H1 (cell line): ENCODE measurements around the gene FCMR. TPM values are rescaled to one million over a fixed set of nuclear protein-coding genes. Genes with fewer than 3 reads are reported as not detected.

Experiments used
- CTCF ChIA-PET: fragments of 300-600 bp; sonication (Branson Sonifier 250); formaldehyde crosslinking; loops from one replicate; lab custom pipeline; 2021; ENCODE audit not compliant: partially characterized antibody; lab: Charles Lee
- POLR2A ChIA-PET: fragments of 300-600 bp; sonication (Branson Sonifier 250); formaldehyde crosslinking; loops from one replicate; lab custom pipeline; 2021; ENCODE audit warnings: inconsistent platforms; ENCODE audit not compliant: partially characterized antibody; lab: Charles Lee
- DNase-seq, 2 experiments: peaks; one replicate each; pipeline versions ENCODE4 v3.0.0 to v3.0.0-alpha.2; 2010 to 2022; ENCODE audit warnings: low spot score in 2 of 2, low read depth in 1 of 2, mixed read lengths in 1 of 2
- FAIRE-seq: peaks from 2 replicates; lab custom pipeline; 2011; peaks lifted over from hg19 to GRCh38; lab: Jason Lieb, UNC
- H2AFZ ChIP-seq: 2 replicates; pipeline ENCODE4 v1.8.1; 2012; ENCODE audit warnings: low read length, inconsistent platforms
- H2AK5ac ChIP-seq: 2 replicates; pipeline ENCODE4 v1.6.1; 2013; ENCODE audit warnings: low read depth, low read length
- H2BK120ac ChIP-seq: replicated peaks from 2 replicates; pipeline ENCODE3; 2013; ENCODE audit warnings: low read depth, low read length, inconsistent platforms
- H2BK12ac ChIP-seq: 2 replicates; pipeline ENCODE4 v1.6.1; 2013; ENCODE audit warnings: low read depth, low read length
- H2BK15ac ChIP-seq: 2 replicates; pipeline ENCODE4 v1.6.1; 2013; ENCODE audit warnings: low read length
- H2BK20ac ChIP-seq: 2 replicates; pipeline ENCODE4 v1.6.1; 2013; ENCODE audit warnings: low read length
- H2BK5ac ChIP-seq: 2 replicates; pipeline ENCODE4 v1.6.1; 2013; ENCODE audit warnings: low read depth, low read length
- H3K14ac ChIP-seq: 2 replicates; pipeline ENCODE4 v1.6.1; 2013; ENCODE audit warnings: inconsistent platforms; ENCODE audit not compliant: insufficient read length
- H3K18ac ChIP-seq: 2 replicates; pipeline ENCODE4 v1.6.1; 2013; ENCODE audit warnings: low read length; ENCODE audit errors: extremely low read depth
- H3K23ac ChIP-seq: 2 replicates; pipeline ENCODE4 v1.6.1; 2013; ENCODE audit warnings: inconsistent platforms; ENCODE audit not compliant: insufficient read length
- H3K23me2 ChIP-seq: 2 replicates; pipeline ENCODE4 v1.6.1; 2013; ENCODE audit warnings: low read depth, low read length
- H3K27ac ChIP-seq: 2 replicates; pipeline ENCODE4 v1.6.1; 2011; ENCODE audit warnings: low read depth, low read length, inconsistent platforms
- H3K27me3 ChIP-seq, 4 experiments: replicated peaks in 1 of 4; 1 replicate in 1 of 4; 2 replicates in 3 of 4; pipeline versions ENCODE4 v1.6.1 to v1.8.1; 2011 to 2013; ENCODE audit warnings: low read length in 3 of 4, mild to moderate bottlenecking in 3 of 4, inconsistent platforms in 2 of 4, mixed read lengths in 2 of 4, moderate library complexity in 1 of 4; ENCODE audit not compliant: control insufficient read depth in 3 of 4, insufficient read depth in 3 of 4; ENCODE audit errors: extremely low read depth in 1 of 4
- H3K36me3 ChIP-seq, 4 experiments: 2 replicates each; pipeline versions ENCODE4 v1.6.1 to v1.8.1; 2011 to 2013; ENCODE audit warnings: mild to moderate bottlenecking in 4 of 4, low read length in 3 of 4, moderate library complexity in 2 of 4, control low read depth in 1 of 4, inconsistent platforms in 1 of 4; ENCODE audit not compliant: insufficient read depth in 4 of 4, control insufficient read depth in 2 of 4
- H3K4ac ChIP-seq: replicated peaks from 2 replicates; pipeline ENCODE3; 2013; ENCODE audit warnings: low read length, low read depth, mixed read lengths, inconsistent platforms; ENCODE audit not compliant: insufficient read length
- H3K4me1 ChIP-seq, 4 experiments: replicated peaks in 1 of 4; 1 replicate in 1 of 4; 2 replicates in 3 of 4; pipeline versions ENCODE4 v1.6.1 to v1.8.1; 2011 to 2013; ENCODE audit warnings: low read length in 3 of 4, inconsistent platforms in 2 of 4, mixed read lengths in 1 of 4; ENCODE audit not compliant: insufficient read depth in 4 of 4, control insufficient read depth in 3 of 4
- H3K4me2 ChIP-seq, 2 experiments: 2 replicates each; pipeline versions ENCODE4 v1.6.1 to v1.8.1; 2011 to 2013; ENCODE audit warnings: low read depth in 2 of 2, low read length in 2 of 2, control low read depth in 1 of 2, inconsistent platforms in 1 of 2, mild to moderate bottlenecking in 1 of 2; ENCODE audit not compliant: insufficient read depth in 1 of 2
- H3K4me3 ChIP-seq, 4 experiments: fragments of 200-600, 300-600 bp in 1 of 4; sonication (generic), shearing (Covaris generic), sonication (Bioruptor Twin) in 1 of 4; 2 replicates each; pipeline versions ENCODE4 v1.5.1 to v1.8.1; 2011 to 2016; ENCODE audit warnings: low read length in 4 of 4, low read depth in 3 of 4, control low read depth in 2 of 4, inconsistent platforms in 2 of 4, mild to moderate bottlenecking in 2 of 4, mixed read lengths in 1 of 4, moderate library complexity in 1 of 4; ENCODE audit not compliant: insufficient read depth in 2 of 4; ENCODE audit errors: extremely low read depth in 1 of 4
- H3K56ac ChIP-seq: replicated peaks from 2 replicates; pipeline ENCODE3; 2013; ENCODE audit warnings: low read depth, mild to moderate bottlenecking, mixed read lengths, low read length, inconsistent platforms; ENCODE audit not compliant: insufficient read length
- H3K79me1 ChIP-seq: 2 replicates; pipeline ENCODE4 v1.6.1; 2013; ENCODE audit warnings: low read depth, low read length, control low read depth
- H3K79me2 ChIP-seq, 2 experiments: 2 replicates each; pipeline versions ENCODE4 v1.6.1 to v1.8.1; 2012 to 2013; ENCODE audit warnings: low read length in 2 of 2, mild to moderate bottlenecking in 2 of 2, inconsistent platforms in 1 of 2; ENCODE audit not compliant: insufficient read depth in 2 of 2, control insufficient read depth in 1 of 2
- H3K9ac ChIP-seq, 4 experiments: replicated peaks in 1 of 4; 1 replicate in 1 of 4; 2 replicates in 3 of 4; pipeline versions ENCODE4 v1.6.1 to v1.8.1; 2011 to 2013; ENCODE audit warnings: low read depth in 3 of 4, low read length in 3 of 4, control low read depth in 2 of 4, mild to moderate bottlenecking in 2 of 4, moderate library complexity in 2 of 4, inconsistent platforms in 1 of 4; ENCODE audit errors: extremely low read depth in 1 of 4
- H3K9me3 ChIP-seq, 2 experiments: 2 replicates each; pipeline versions ENCODE4 v1.6.1 to v1.8.1; 2012 to 2013; ENCODE audit warnings: mild to moderate bottlenecking in 2 of 2, moderate library complexity in 2 of 2, control low read depth in 1 of 2, inconsistent platforms in 1 of 2, low read depth in 1 of 2, low read length in 1 of 2, mixed read lengths in 1 of 2; ENCODE audit not compliant: insufficient read depth in 2 of 2
- H4K20me1 ChIP-seq, 2 experiments: replicated peaks in 1 of 2; 2 replicates each; pipeline versions ENCODE3 to v1.8.1; 2011 to 2013; ENCODE audit warnings: inconsistent platforms in 2 of 2, low read length in 2 of 2, mild to moderate bottlenecking in 1 of 2; ENCODE audit not compliant: insufficient read depth in 2 of 2, control insufficient read depth in 1 of 2
- H4K5ac ChIP-seq: 2 replicates; pipeline ENCODE4 v1.6.1; 2013; ENCODE audit warnings: low read length, low read depth, mixed read lengths, inconsistent platforms; ENCODE audit not compliant: insufficient read length
- H4K8ac ChIP-seq: 2 replicates; pipeline ENCODE4 v1.8.0; 2013; ENCODE audit warnings: mild to moderate bottlenecking, moderate library complexity, low read length, inconsistent platforms; ENCODE audit not compliant: insufficient read depth; ENCODE audit errors: extremely low read depth
- H4K91ac ChIP-seq: replicated peaks from 2 replicates; pipeline ENCODE3; 2013; ENCODE audit warnings: low read length, mixed read lengths, inconsistent platforms; ENCODE audit not compliant: insufficient read length
- BCL11A ChIP-seq, 2 experiments: IDR thresholded peaks; one replicate each; pipeline ENCODE4 v1.6.1; 2011; ENCODE audit warnings: low read depth in 2 of 2, low read length in 2 of 2, mild to moderate bottlenecking in 2 of 2
- BRCA1 ChIP-seq: IDR thresholded peaks from 2 replicates; pipeline ENCODE4 v1.6.1; 2012; ENCODE audit warnings: low read depth, low read length, improper control_type of control experiment
- CTBP2 ChIP-seq: IDR thresholded peaks from 2 replicates; pipeline ENCODE4 v1.7.0; 2011; ENCODE audit warnings: borderline replicate concordance, mild to moderate bottlenecking, moderate library complexity, mixed read lengths, low read length; ENCODE audit not compliant: insufficient read depth, insufficient read length
- GABPA ChIP-seq: IDR thresholded peaks from 2 replicates; pipeline ENCODE4 v1.6.1; 2011; ENCODE audit warnings: mild to moderate bottlenecking, low read length, moderate library complexity, borderline replicate concordance; ENCODE audit not compliant: insufficient read depth
- GTF2F1 ChIP-seq: IDR thresholded peaks from 2 replicates; pipeline ENCODE4 v1.6.1; 2012; ENCODE audit warnings: low read depth, low read length, improper control_type of control experiment, borderline replicate concordance
- KDM5A ChIP-seq: fragments of 200-600 bp; IDR thresholded peaks from 2 replicates; pipeline ENCODE4 v1.7.1; 2012; ENCODE audit warnings: mild to moderate bottlenecking, low read length, inconsistent platforms, mixed read lengths
- MAFK ChIP-seq: IDR thresholded peaks from 2 replicates; pipeline ENCODE4 v1.6.1; 2012; ENCODE audit warnings: low read depth, mild to moderate bottlenecking, improper control_type of control experiment, low read length
- RAD21 ChIP-seq, 2 experiments: IDR thresholded peaks in 1 of 2; conservative IDR thresholded peaks in 1 of 2; 2 replicates each; pipeline ENCODE4 v1.6.1; 2011; ENCODE audit warnings: low read depth in 2 of 2, low read length in 2 of 2, improper control_type of control experiment in 1 of 2, inconsistent platforms in 1 of 2, mild to moderate bottlenecking in 1 of 2, moderate library complexity in 1 of 2
- RFX5 ChIP-seq: IDR thresholded peaks from 2 replicates; pipeline ENCODE4 v1.6.1; 2011; ENCODE audit warnings: low read depth, low read length, improper control_type of control experiment, borderline replicate concordance
- SIN3A ChIP-seq, 2 experiments: IDR thresholded peaks in 1 of 2; conservative IDR thresholded peaks in 1 of 2; 2 replicates each; pipeline ENCODE4 v1.6.1; 2011 to 2012; ENCODE audit warnings: low read length in 2 of 2, improper control_type of control experiment in 1 of 2, low read depth in 1 of 2, mild to moderate bottlenecking in 1 of 2
- TAF7 ChIP-seq: optimal IDR thresholded peaks from 2 replicates; pipeline ENCODE3; 2011; ENCODE audit warnings: low read depth, mild to moderate bottlenecking, inconsistent platforms, low read length, moderate library complexity, borderline replicate concordance
- TBP ChIP-seq: IDR thresholded peaks from 2 replicates; pipeline ENCODE4 v1.6.1; 2011; ENCODE audit warnings: low read depth, low read length, improper control_type of control experiment
- TCF12 ChIP-seq: IDR thresholded peaks from 2 replicates; pipeline ENCODE4 v1.6.1; 2011; ENCODE audit warnings: low read depth, mild to moderate bottlenecking, low read length
- YY1 ChIP-seq: IDR thresholded peaks from 2 replicates; pipeline ENCODE4 v1.6.1; 2011; ENCODE audit warnings: low read depth, mild to moderate bottlenecking, low read length
- WGBS, 2 experiments: shearing (Covaris generic) in 1 of 2; methylation state at CpG; one replicate each; pipeline versions ENCODE4 v1.1.6 to v1.1.7; 2013 to 2015; ENCODE audit warnings: low lambda C conversion rate in 2 of 2, mixed read lengths in 2 of 2, inconsistent platforms in 1 of 2, low coverage in 1 of 2, missing lambda C conversion rate in 1 of 2; ENCODE audit not compliant: insufficient replicate concordance in 2 of 2, insufficient coverage in 1 of 2, insufficient read length in 1 of 2; ENCODE audit errors: extremely low coverage in 1 of 2, missing lambda C conversion rate in 1 of 2; 5-methylcytosine and 5-hydroxymethylcytosine counted together
- polyA plus RNA-seq, 7 experiments: library from polyadenylated mRNA; depleted of rRNA in 3 of 7; stranded (reverse) in 5 of 7; unstranded in 2 of 7; fragments of >200 nt in 5 of 7; fragments of 200-250 nt in 2 of 7; gene quantifications; 1 replicate in 5 of 7; 2 replicates in 1 of 7; 4 replicates in 1 of 7; pipeline versions ENCODE4 v1.2.1 to v1.2.3, GENCODE V29; 2011 to 2013; ENCODE audit warnings: missing spikeins in 2 of 7, mixed read lengths in 2 of 7
- total RNA-seq: library from RNA; stranded (reverse); fragmentation: NEBNext Ultra II Directional; extraction: Animal tissue kit (Norgen Biotek cat#: 25700); gene quantifications from 2 replicates; pipeline ENCODE4 v1.2.1, GENCODE V29; 2021

Gene FCMR
- total and polyA plus RNA-seq, 2 of the 8 experiments (the other 6 are each of a cell fraction or from before 2014, with no cell fraction given), result 0.53 TPM; not detected in 1

- POLR2A ChIA-PET, result interaction anchor here (0.6 kb wide), 1 partner anchor 889 kb away, joined by 4 read pairs; no protein-coding TSS in a partner anchor
- 94% methylated on average over 2 of the region's 2 CpGs; no CpG with 5 or more reads in 1 of the 2 experiments for WGBS, 2 experiments
- CTCF ChIA-PET, result interaction anchor here (0.8 to 1.8 kb wide), 7 partner anchors 13 to 231 kb away, joined by 3 to 10 read pairs (median 4); no protein-coding TSS in a partner anchor
- no peak for TF ChIP-seq KDM5A
- TF ChIP-seq CTBP2, result no peak
- no peak for TF ChIP-seq TBP
- no peak for TF ChIP-seq GABPA
- no peak for TF ChIP-seq BRCA1
- TF ChIP-seq BCL11A (IDR thresholded peaks at IDR 0.05; ENCODE audit: low read depth in 2 of 2, low read length in 2 of 2), result no peak
- TF ChIP-seq YY1, result no peak
- TF ChIP-seq GTF2F1, result no peak
- TF ChIP-seq RFX5, result no peak
- TF ChIP-seq TCF12, result no peak
- TF ChIP-seq TAF7, result no peak
- TF ChIP-seq RAD21 (IDR thresholded peaks at IDR 0.05 in 1 of 2, conservative IDR thresholded peaks at IDR 0.05 in 1 of 2; ENCODE audit: low read depth in 2 of 2, low read length in 2 of 2), result no peak
- TF ChIP-seq SIN3A (conservative IDR thresholded peaks at IDR 0.05 in 1 of 2, IDR thresholded peaks at IDR 0.05 in 1 of 2; ENCODE audit: low read depth in 1 of 2, low read length in 2 of 2), result no peak
- TF ChIP-seq MAFK, result no peak
These were observed 44.0 kb upstream of the FCMR start for GRCh38 chr1:206965781-206966180.

More at GRCh38 chr1:206965781-206966180, 44.0 kb upstream of the FCMR start:
- H2AK5ac ChIP-seq, result no peak overlapping the region
- no peak overlapping the region for H3K9ac ChIP-seq
- H2BK120ac ChIP-seq, result no peak overlapping the region
- no peak overlapping the region for H4K91ac ChIP-seq
- H2BK12ac ChIP-seq, result no peak overlapping the region
- H2BK20ac ChIP-seq, result no peak overlapping the region
- no peak overlapping the region for H2BK5ac ChIP-seq
- H3K14ac ChIP-seq, result no peak overlapping the region
- no peaks in the 10 kb centered on the region for H3K9me3 ChIP-seq
- no peaks in the 10 kb centered on the region for H3K4me1 ChIP-seq
- no peak overlapping the region for H2AFZ ChIP-seq
- no peak overlapping the region for H4K8ac ChIP-seq
- no peaks in the 10 kb centered on the region for H3K79me1 ChIP-seq
- H3K79me2 ChIP-seq, result no peaks in the 10 kb centered on the region
- H2BK15ac ChIP-seq, result no peak overlapping the region
- H4K5ac ChIP-seq, result no peak overlapping the region
- no peak overlapping the region for H3K23ac ChIP-seq
- no peak for DNase-seq
- H3K18ac ChIP-seq, result no peak overlapping the region
- no peak for FAIRE-seq
- no peaks in the 10 kb centered on the region for H4K20me1 ChIP-seq
- no peak overlapping the region for H3K4me3 ChIP-seq
- no peak overlapping the region for H3K4ac ChIP-seq
- H3K27me3 ChIP-seq, result no peaks in the 10 kb centered on the region
- H3K56ac ChIP-seq, result no peak overlapping the region
- no peak overlapping the region for H3K4me2 ChIP-seq
- H3K23me2 ChIP-seq, result no peaks in the 10 kb centered on the region
- H3K27ac ChIP-seq, result no peak overlapping the region
- no peaks in the 10 kb centered on the region for H3K36me3 ChIP-seq
